GM18951 (cell line): ENCODE measurements around the gene RNPS1.
A peak's percentile ranks its signal among the peaks of the same experiment; 100 is the strongest.

Source experiments
- POLR2A ChIP-seq: IDR thresholded peaks from 4 replicates; pipeline ENCODE4 v1.6.1; 2011; ENCODE audit warnings: mild to moderate bottlenecking; ENCODE audit not compliant: insufficient read length, insufficient read depth; ENCODE audit errors: extremely low read depth
- in situ Hi-C: fragments of 300-500 bp; cut with MboI; formaldehyde crosslinking; loops from one replicate; pipeline ENCODE4 v1.12.0; 2022; ENCODE audit warnings: low sequenced_read_pairs, mixed read lengths, inconsistent platforms; ENCODE audit not compliant: unreplicated experiment

Gene RNPS1

GRCh38 chr16:2267913-2268666 lies at the start of gene RNPS1:
Gene RNPS1, minus strand, starts transcription at chr16:2268126. Its CDS starts 3,483 bp downstream, at chr16:2264643.
- in situ Hi-C loops: no loop called here
- peak; percentile 95 for TF ChIP-seq POLR2A

- in situ Hi-C loops: no loop called here
- TF ChIP-seq POLR2A: no peak
Measured at GRCh38 chr16:2317231-2318020, 49.5 kb upstream of the RNPS1 start.

GRCh38 chr16:2308089-2308962 lies 40.4 kb upstream of the RNPS1 start:
- no peak for TF ChIP-seq POLR2A
- in situ Hi-C loops: no loop called here

- TF ChIP-seq POLR2A: no peak
- in situ Hi-C loops: no loop called here
Measured at GRCh38 chr16:2299915-2300192, 31.9 kb upstream of the RNPS1 start.

GRCh38 chr16:2299121-2299914 lies 31.4 kb upstream of the RNPS1 start:
- in situ Hi-C loops: no loop called here
- TF ChIP-seq POLR2A: no peak

- in situ Hi-C loops: no loop called here
- no peak for TF ChIP-seq POLR2A
Measured at GRCh38 chr16:2298621-2299020, 30.7 kb upstream of the RNPS1 start.

GRCh38 chr16:2297506-2297860 lies 29.6 kb upstream of the RNPS1 start:
- no peak for TF ChIP-seq POLR2A
- in situ Hi-C loops: no loop called here

- in situ Hi-C loops: no loop called here
- no peak for TF ChIP-seq POLR2A
Measured at GRCh38 chr16:2296661-2297505, 29.0 kb upstream of the RNPS1 start.

GRCh38 chr16:2295056-2295798 lies 27.3 kb upstream of the RNPS1 start:
- in situ Hi-C loops: no loop called here
- no peak for TF ChIP-seq POLR2A

GRCh38 chr16:2292221-2292620 lies 24.3 kb upstream of the RNPS1 start:
- in situ Hi-C loops: no loop called here

GRCh38 chr16:2289282-2289681 lies 21.4 kb upstream of the RNPS1 start:
- in situ Hi-C loops: no loop called here

More at GRCh38 chr16:2292221-2292620, 24.3 kb upstream of the RNPS1 start:
- TF ChIP-seq POLR2A: no peak

GRCh38 chr16:2288726-2289125 lies 20.8 kb upstream of the RNPS1 start:
- TF ChIP-seq POLR2A: no peak
- in situ Hi-C loops: no loop called here

More at GRCh38 chr16:2289282-2289681, 21.4 kb upstream of the RNPS1 start:
- TF ChIP-seq POLR2A: no peak
